Progenitor cell of endocrine pancreas (in vitro differentiated cells): ENCODE data around the gene WAC. TPM values are rescaled to one million over a fixed set of nuclear protein-coding genes. Genes with fewer than 3 reads are reported as not detected.
"Not testable (repeated sequence)": the region's sequence is repeated elsewhere in the genome, so short reads cannot be mapped to it uniquely, and the experiment has no call there.

Experiments
- DNase-seq: peaks from one replicate; pipeline ENCODE4 v3.0.0; 2021; ENCODE audit warnings: low spot score; ENCODE audit not compliant: unreplicated experiment
- H3K27ac Mint-ChIP-seq: 2 replicates; pipeline ENCODE4 v1.8.0; 2021; ENCODE audit warnings: mild to moderate bottlenecking, moderate library complexity, mixed read lengths
- H3K27me3 Mint-ChIP-seq: 2 replicates; pipeline ENCODE4 v1.8.0; 2021; ENCODE audit warnings: mixed read lengths
- H3K36me3 Mint-ChIP-seq: 2 replicates; pipeline ENCODE4 v1.8.0; 2022; ENCODE audit warnings: mixed read lengths; ENCODE audit not compliant: insufficient read depth
- H3K4me1 Mint-ChIP-seq: 2 replicates; pipeline ENCODE4 v1.8.0; 2021; ENCODE audit warnings: low read depth, mixed read lengths
- H3K4me3 Mint-ChIP-seq: 2 replicates; pipeline ENCODE4 v1.8.0; 2021; ENCODE audit warnings: low read depth, mild to moderate bottlenecking, moderate library complexity, mixed read lengths
- H3K9me3 Mint-ChIP-seq: 2 replicates; pipeline ENCODE4 v1.8.0; 2021; ENCODE audit warnings: low read depth, mixed read lengths
- total RNA-seq: library from RNA; stranded (reverse); gene quantifications from 2 replicates; pipeline ENCODE4 v1.2.1, GENCODE V29; 2021
- TF ChIP-seq, protein P1 (sequence below): fragments of 200-600 bp; sonication (generic); IDR thresholded peaks from one replicate; pipeline ENCODE4 v1.5.0; 2021; ENCODE audit warnings: antibody characterized with exemption, mild to moderate bottlenecking; ENCODE audit not compliant: unreplicated experiment

WAC gene
- total RNA-seq, 1 donor from 2014 or later: 140 TPM

DNA sequence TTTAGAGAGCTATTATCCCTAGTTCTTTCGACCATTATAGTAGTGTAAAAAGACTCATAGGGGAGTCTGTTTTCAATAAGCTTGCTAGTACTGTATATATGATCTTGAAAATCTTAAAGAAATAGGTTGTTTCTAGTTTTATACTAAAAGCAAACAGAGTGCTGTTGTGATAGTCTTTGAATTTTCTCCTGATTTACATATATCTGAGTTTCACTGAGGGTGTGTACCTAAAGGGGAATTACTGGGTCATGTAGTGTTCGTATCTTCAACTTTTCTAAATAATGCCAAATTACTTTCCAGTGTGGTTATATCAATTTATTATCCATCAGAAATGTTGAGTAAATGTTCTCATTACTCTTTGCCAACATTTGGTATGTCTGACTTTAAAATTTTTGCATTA, 73.7 kb downstream of the WAC start:
- Mint-ChIP-seq H3K36me3 (peaks cover 20% of the 10 kb centered on the region), H3K4me3 (no peak overlapping the region), H3K4me1 (peaks cover 4% of the 10 kb centered on the region), H3K27me3 (no peaks in the 10 kb centered on the region), H3K27ac (peak overlapping the region; percentile 52), H3K9me3 (no peaks in the 10 kb centered on the region)
- no peak for DNase-seq
- TF ChIP-seq, protein P1, sequence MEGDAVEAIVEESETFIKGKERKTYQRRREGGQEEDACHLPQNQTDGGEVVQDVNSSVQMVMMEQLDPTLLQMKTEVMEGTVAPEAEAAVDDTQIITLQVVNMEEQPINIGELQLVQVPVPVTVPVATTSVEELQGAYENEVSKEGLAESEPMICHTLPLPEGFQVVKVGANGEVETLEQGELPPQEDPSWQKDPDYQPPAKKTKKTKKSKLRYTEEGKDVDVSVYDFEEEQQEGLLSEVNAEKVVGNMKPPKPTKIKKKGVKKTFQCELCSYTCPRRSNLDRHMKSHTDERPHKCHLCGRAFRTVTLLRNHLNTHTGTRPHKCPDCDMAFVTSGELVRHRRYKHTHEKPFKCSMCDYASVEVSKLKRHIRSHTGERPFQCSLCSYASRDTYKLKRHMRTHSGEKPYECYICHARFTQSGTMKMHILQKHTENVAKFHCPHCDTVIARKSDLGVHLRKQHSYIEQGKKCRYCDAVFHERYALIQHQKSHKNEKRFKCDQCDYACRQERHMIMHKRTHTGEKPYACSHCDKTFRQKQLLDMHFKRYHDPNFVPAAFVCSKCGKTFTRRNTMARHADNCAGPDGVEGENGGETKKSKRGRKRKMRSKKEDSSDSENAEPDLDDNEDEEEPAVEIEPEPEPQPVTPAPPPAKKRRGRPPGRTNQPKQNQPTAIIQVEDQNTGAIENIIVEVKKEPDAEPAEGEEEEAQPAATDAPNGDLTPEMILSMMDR: no peak

DNA sequence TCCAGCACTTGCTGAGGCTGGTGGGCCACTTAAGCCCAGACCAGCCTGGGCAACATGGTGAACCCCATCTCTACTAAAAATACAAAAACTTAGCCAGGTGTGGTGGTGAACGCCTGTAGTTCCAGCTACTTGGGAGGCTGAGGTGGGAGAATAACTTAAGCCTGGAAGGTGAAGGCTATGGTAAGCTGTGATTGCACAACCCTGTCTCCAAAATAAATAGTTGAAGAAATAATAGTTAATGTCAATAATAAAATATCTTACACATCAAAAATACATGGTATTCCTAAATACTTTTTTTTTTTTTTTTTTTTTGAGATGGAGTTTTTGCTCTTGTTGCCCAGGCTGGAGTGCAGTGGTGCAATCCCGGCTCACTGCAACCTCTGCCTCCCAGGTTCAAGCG, 76.7 kb downstream of the WAC start:
- peaks cover 43% of the 10 kb centered on the region for H3K36me3 Mint-ChIP-seq
- not testable (repeated sequence) for H3K27ac Mint-ChIP-seq, H3K4me1 Mint-ChIP-seq, H3K27me3 Mint-ChIP-seq, H3K9me3 Mint-ChIP-seq, H3K4me3 Mint-ChIP-seq, DNase-seq

GRCh38 chr10:28612877-28613276, 80.0 kb downstream of the WAC start:
- Mint-ChIP-seq H3K27me3 (no peaks in the 10 kb centered on the region), H3K36me3 (peaks cover 52% of the 10 kb centered on the region), H3K27ac (no peak overlapping the region), H3K4me3 (no peak overlapping the region), H3K4me1 (peaks cover 2% of the 10 kb centered on the region), H3K9me3 (no peaks in the 10 kb centered on the region)
- TF ChIP-seq, protein P1: no peak
- DNase-seq: no peak

DNA sequence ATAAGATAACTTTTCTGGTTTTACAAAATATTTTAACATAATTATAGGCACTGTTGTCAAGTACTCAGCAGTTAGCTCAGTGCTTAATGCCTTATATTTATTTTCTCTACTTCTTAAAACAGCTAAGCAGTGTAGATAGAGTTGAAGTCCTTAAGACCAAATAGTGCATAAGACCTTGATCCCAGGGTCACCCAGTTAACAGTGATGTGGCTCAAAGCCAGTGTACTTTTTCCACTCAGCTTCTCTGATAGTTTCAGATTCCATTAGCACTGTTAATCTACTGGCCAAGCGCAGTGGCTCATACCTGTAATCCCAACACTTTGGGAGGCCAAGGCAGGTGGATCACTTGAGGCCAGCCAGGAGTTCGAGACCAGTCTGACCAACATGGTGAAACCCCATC, 83.6 kb downstream of the WAC start:
- no peak overlapping the region for H3K27ac Mint-ChIP-seq
- TF ChIP-seq, protein P1: no peak
- H3K36me3 Mint-ChIP-seq: peaks cover 46% of the 10 kb centered on the region
- no peaks in the 10 kb centered on the region for H3K9me3 Mint-ChIP-seq
- H3K4me3 Mint-ChIP-seq: no peak overlapping the region
- no peak for DNase-seq
- no peaks in the 10 kb centered on the region for H3K27me3 Mint-ChIP-seq
- H3K4me1 Mint-ChIP-seq: no peaks in the 10 kb centered on the region

DNA sequence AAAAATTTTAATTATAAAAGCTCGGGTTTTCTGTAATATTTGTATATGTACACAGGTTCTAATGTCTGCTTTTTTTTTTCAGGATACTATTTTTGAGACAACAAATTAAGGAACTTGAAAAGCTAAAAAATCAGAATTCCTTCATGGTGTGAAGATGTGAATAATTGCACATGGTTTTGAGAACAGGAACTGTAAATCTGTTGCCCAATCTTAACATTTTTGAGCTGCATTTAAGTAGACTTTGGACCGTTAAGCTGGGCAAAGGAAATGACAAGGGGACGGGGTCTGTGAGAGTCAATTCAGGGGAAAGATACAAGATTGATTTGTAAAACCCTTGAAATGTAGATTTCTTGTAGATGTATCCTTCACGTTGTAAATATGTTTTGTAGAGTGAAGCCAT, 86.5 kb downstream of the WAC start:
- H3K36me3 Mint-ChIP-seq: peaks cover 27% of the 10 kb centered on the region
- H3K9me3 Mint-ChIP-seq: no peaks in the 10 kb centered on the region
- DNase-seq: no peak
- H3K4me1 Mint-ChIP-seq: no peaks in the 10 kb centered on the region
- H3K27ac Mint-ChIP-seq: no peak overlapping the region
- H3K4me3 Mint-ChIP-seq: no peak overlapping the region
- TF ChIP-seq, protein P1: no peak
- no peaks in the 10 kb centered on the region for H3K27me3 Mint-ChIP-seq

GRCh38 chr10:28620251-28620650, 87.3 kb downstream of the WAC start:
- no peak overlapping the region for H3K27ac Mint-ChIP-seq
- TF ChIP-seq, protein P1: no peak
- no peaks in the 10 kb centered on the region for H3K9me3 Mint-ChIP-seq
- H3K27me3 Mint-ChIP-seq: no peaks in the 10 kb centered on the region
- H3K4me1 Mint-ChIP-seq: no peaks in the 10 kb centered on the region
- peaks cover 21% of the 10 kb centered on the region for H3K36me3 Mint-ChIP-seq
- no peak overlapping the region for H3K4me3 Mint-ChIP-seq
- no peak for DNase-seq
